Neuron (in vitro differentiated cells): ENCODE results near the gene MDFIC.
"Not testable (repeated sequence)": the region's sequence is repeated elsewhere in the genome, so short reads cannot be mapped to it uniquely, and the experiment has no call there.

ENCODE experiments used
- H2AFZ ChIP-seq: one replicate; pipeline ENCODE4 v1.6.1; 2013; ENCODE audit warnings: low read depth, mild to moderate bottlenecking, inconsistent platforms, low read length, moderate library complexity
- H3K27me3 ChIP-seq: one replicate; pipeline ENCODE4 v1.6.1; 2013; ENCODE audit warnings: low read length; ENCODE audit not compliant: insufficient read depth
- H3K36me3 ChIP-seq: one replicate; pipeline ENCODE4 v1.6.1; 2013; ENCODE audit warnings: low read length; ENCODE audit not compliant: insufficient read depth
- H3K4me1 ChIP-seq: one replicate; pipeline ENCODE4 v1.6.1; 2013; ENCODE audit warnings: low read length; ENCODE audit not compliant: insufficient read depth
- H3K4me3 ChIP-seq: 2 replicates; pipeline ENCODE4 v1.5.1; 2013; ENCODE audit warnings: mild to moderate bottlenecking, low read length, moderate library complexity
- H3K9me3 ChIP-seq: one replicate; pipeline ENCODE4 v1.6.1; 2013; ENCODE audit warnings: low read length

Gene MDFIC, protein sequence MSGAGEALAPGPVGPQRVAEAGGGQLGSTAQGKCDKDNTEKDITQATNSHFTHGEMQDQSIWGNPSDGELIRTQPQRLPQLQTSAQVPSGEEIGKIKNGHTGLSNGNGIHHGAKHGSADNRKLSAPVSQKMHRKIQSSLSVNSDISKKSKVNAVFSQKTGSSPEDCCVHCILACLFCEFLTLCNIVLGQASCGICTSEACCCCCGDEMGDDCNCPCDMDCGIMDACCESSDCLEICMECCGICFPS

GRCh38 chr7:114922026-114922651 is at the start of gene MDFIC:
Gene MDFIC, plus strand, starts transcription at chr7:114922094. Its CDS starts 940 bp downstream, at chr7:114923034.
- Histone ChIP-seq H3K27me3 (no peaks in the 10 kb centered on the region), H3K4me1 (peaks cover 10% of the 10 kb centered on the region), H2AFZ (peak within 1 kb of the TSS; percentile 99), H3K9me3 (no peaks in the 10 kb centered on the region), H3K36me3 (no peaks in the 10 kb centered on the region), H3K4me3 (peak within 1 kb of the TSS; percentile 54)

- Histone ChIP-seq H3K27me3 (no peaks in the 10 kb centered on the region), H3K4me1 (no peaks in the 10 kb centered on the region), H3K4me3 (no peak overlapping the region), H2AFZ (peak overlapping the region; percentile 2), H3K9me3 (no peaks in the 10 kb centered on the region), H3K36me3 (no peaks in the 10 kb centered on the region)
These were observed 47.7 kb upstream of the MDFIC start for GRCh38 chr7:114874170-114874569.

- Histone ChIP-seq H3K4me3 (no peak overlapping the region), H3K4me1 (no peaks in the 10 kb centered on the region), H3K36me3 (no peaks in the 10 kb centered on the region), H2AFZ (no peak overlapping the region), H3K9me3 (no peaks in the 10 kb centered on the region), H3K27me3 (no peaks in the 10 kb centered on the region)
These were observed 46.7 kb upstream of the MDFIC start for GRCh38 chr7:114875186-114875585.

DNA sequence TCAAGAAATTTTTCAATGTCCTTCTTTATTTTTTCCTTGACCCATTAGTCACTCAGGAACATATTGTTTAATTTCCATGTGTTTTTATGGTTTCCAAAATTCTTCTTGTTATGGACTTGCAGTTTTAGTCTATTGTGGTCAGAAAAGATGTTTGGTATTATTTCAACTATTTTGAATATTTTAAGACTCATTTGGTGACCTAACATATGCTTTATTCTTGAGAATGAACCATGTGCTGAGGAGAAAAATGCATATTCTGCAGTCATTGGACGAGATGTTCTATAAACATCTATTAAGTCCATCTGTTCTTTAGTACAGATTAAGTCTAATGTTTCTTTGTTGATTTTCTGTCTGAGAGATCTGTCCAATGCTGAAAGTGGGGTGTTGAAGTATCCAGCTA is 42.3 kb upstream of the MDFIC start:
- Histone ChIP-seq H2AFZ (no peak overlapping the region), H3K4me3 (no peak overlapping the region), H3K36me3 (no peaks in the 10 kb centered on the region), H3K4me1 (no peaks in the 10 kb centered on the region), H3K9me3 (no peaks in the 10 kb centered on the region), H3K27me3 (no peaks in the 10 kb centered on the region)

- Histone ChIP-seq H3K36me3 (no peaks in the 10 kb centered on the region), H3K27me3 (no peaks in the 10 kb centered on the region), H3K4me3 (no peak overlapping the region), H3K9me3 (no peaks in the 10 kb centered on the region), H2AFZ (no peak overlapping the region), H3K4me1 (no peaks in the 10 kb centered on the region)
These were observed 36.1 kb upstream of the MDFIC start for GRCh38 chr7:114885836-114886235.

DNA sequence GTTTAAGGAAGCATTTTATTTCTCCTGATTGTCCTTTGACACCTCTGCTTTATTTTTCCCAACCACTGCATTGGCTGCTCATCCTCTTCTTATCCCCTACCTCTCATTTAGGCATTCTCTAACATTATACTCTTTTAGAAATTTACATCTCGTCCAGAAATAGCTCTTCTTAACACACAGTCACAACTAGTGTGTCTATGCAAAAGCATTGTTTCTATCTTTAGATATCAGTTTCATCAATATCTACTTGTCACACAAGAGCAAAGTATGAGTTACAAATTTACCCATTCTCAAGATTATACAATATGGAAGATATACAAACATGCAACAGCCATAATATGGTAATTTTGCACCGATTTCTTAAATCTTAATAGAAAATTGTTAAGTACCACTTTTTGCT is 35.7 kb upstream of the MDFIC start:
- Histone ChIP-seq H3K4me1 (no peaks in the 10 kb centered on the region), H3K4me3 (no peak overlapping the region), H2AFZ (no peak overlapping the region), H3K27me3 (no peaks in the 10 kb centered on the region), H3K9me3 (no peaks in the 10 kb centered on the region), H3K36me3 (no peaks in the 10 kb centered on the region)

DNA sequence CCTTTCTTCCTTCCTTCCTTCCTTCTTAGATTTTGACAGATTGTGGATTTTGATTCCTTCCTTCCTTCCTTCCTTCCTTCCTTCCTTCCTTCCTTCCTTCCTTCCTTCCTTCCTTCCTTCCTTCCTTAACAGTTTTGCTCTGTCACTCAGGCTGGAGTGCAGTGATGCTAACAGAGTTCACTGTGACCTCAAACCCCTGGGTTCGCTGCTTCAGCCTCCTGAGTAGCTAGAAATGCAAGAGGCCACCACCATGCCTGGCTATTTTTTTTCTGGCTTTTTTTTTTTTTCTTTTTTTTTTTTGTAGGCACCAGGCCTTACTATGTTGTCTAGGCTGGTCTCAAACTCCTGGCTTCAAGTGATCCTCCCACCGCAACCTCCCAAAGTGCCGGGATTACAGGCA is 32.8 kb upstream of the MDFIC start:
- not testable (repeated sequence) for H3K9me3 ChIP-seq, H3K27me3 ChIP-seq, H3K36me3 ChIP-seq, H3K4me3 ChIP-seq, H3K4me1 ChIP-seq, H2AFZ ChIP-seq

DNA sequence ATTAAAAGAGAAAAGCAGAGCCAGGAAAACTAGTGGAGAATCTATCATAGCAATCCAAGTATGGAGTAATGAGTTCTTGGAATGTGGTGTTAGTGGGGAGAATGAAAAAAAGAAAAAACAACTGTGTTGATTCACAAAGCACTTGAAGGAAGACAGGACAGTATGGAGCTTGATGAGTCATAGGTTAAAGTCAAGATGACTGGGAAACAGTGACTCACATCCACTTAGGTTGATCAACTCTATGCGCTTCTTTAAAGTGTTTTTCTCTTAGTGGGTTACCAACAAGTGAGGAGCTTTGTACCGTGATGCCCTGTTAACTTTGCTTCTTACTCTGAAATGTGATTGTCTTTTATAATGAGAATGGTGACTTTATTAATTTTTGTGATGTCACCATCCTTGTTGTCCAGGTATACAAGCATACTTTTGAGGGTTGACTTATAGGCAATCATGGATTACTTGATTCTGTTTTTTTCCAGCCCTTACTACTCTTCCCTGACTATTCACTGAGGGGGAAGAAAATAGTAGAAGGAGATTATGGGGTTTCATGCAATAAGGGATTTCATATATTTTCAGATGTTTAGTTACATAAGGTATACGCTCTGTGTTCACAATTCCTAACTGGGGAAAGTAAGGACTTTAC is 32.1 kb upstream of the MDFIC start:
- Histone ChIP-seq H3K36me3 (no peaks in the 10 kb centered on the region), H3K27me3 (no peaks in the 10 kb centered on the region), H3K4me1 (no peaks in the 10 kb centered on the region), H3K9me3 (no peaks in the 10 kb centered on the region), H3K4me3 (no peak overlapping the region), H2AFZ (no peak overlapping the region)

GRCh38 chr7:114890561-114890960 is 31.3 kb upstream of the MDFIC start:
- H3K4me1 ChIP-seq = no peaks in the 10 kb centered on the region
- H3K27me3 ChIP-seq = no peaks in the 10 kb centered on the region
- peaks cover 2% of the 10 kb centered on the region for H3K9me3 ChIP-seq
- H3K4me3 ChIP-seq = no peak overlapping the region
- H2AFZ ChIP-seq = no peak overlapping the region
- no peaks in the 10 kb centered on the region for H3K36me3 ChIP-seq

DNA sequence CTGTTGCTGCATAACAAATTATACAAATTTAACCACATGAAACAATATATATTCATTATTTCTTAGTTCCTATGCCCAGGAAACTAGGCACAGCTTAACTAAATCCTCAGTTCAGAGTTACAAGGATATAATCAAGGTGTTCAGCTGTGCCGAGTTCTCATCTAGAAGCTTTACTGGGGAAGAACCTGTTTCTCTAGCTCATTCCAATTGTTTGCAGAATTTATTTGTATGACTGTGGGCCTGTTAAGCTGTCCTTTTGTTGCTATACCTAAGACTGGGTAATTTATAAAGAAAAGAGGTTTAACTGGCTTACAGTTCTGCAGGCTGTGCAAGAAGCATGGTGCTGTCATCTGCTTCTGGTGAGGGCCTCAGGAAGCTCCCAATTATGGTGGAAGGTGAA is 21.8 kb upstream of the MDFIC start:
- Histone ChIP-seq H3K27me3 (no peaks in the 10 kb centered on the region), H3K36me3 (no peaks in the 10 kb centered on the region), H2AFZ (no peak overlapping the region), H3K4me1 (no peaks in the 10 kb centered on the region), H3K4me3 (no peak overlapping the region), H3K9me3 (peaks cover 1% of the 10 kb centered on the region)

DNA sequence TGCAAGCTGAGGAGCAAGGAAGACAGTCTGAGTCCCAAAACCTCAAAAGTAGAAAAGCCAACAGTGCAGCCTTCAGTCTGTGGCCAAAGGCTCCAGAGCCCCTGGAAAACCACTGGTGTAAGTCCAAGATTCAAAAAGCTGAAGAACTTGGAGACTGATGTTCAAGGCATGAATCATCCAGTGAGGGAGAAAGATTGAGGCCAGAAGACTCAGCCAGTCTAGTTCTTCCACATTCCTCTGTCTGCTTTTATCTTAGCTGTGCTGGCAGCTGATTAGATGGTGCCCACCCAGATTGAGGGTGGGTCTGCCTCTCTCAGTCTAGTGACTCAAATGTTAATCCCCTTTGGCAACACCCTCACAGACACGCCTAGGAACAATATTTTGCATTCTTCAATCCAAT is 20.1 kb upstream of the MDFIC start:
- no peaks in the 10 kb centered on the region for H3K4me1 ChIP-seq
- H3K9me3 ChIP-seq = no peaks in the 10 kb centered on the region
- H3K4me3 ChIP-seq = no peak overlapping the region
- H3K27me3 ChIP-seq = no peaks in the 10 kb centered on the region
- H3K36me3 ChIP-seq = no peaks in the 10 kb centered on the region
- no peak overlapping the region for H2AFZ ChIP-seq

DNA sequence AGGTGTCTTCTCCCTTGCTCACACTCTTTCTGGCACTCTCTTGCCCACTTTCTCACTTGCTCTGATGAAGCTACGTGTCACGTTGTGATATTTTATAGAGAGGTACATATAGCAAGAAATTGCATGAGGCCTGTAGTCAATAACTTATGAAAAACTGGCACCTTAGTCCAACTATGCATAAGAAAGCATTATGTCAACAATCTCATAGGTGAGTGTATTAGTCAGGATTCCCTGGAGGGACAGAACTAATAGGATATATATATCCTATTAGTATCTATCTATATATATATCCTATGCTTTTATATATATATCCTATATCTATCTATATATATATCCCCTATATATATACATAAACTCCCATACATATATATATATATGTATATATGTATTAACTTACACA is 18.8 kb upstream of the MDFIC start:
- Histone ChIP-seq H3K4me3 (no peak overlapping the region), H3K4me1 (no peaks in the 10 kb centered on the region), H3K9me3 (no peaks in the 10 kb centered on the region), H2AFZ (no peak overlapping the region), H3K36me3 (no peaks in the 10 kb centered on the region), H3K27me3 (no peaks in the 10 kb centered on the region)

GRCh38 chr7:114910787-114911186 is 11.1 kb upstream of the MDFIC start:
- Histone ChIP-seq H3K9me3 (no peaks in the 10 kb centered on the region), H3K4me3 (peak overlapping the region; percentile 10), H3K27me3 (no peaks in the 10 kb centered on the region), H3K4me1 (peaks cover 8% of the 10 kb centered on the region), H2AFZ (no peak overlapping the region), H3K36me3 (no peaks in the 10 kb centered on the region)
